NCI-H774 (cell line): Measurements from ENCODE around the gene TRAPPC11.

Experiments
- DNase-seq: peaks from one replicate; lab custom pipeline; 2025; lab: John Stamatoyannopoulos, UW

The TRAPPC11 gene

DNA sequence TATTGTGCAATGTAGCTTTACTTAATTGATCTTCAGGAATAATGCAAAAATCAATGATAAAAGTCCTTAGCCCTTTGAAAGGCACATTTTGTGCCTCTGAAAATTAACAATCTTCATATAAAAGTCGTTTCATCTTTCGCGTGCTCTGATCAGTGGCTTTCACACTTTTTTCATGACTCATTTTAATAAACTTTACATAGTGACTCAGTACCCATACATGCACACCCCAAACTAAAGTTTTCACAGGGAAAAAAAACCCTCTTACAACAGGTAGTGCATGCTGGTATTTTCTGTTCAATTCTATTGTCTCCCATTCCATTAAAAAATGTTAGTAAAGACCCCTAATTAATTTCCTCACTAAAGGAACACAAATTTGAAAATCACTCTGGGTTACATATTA, 21.6 kb upstream of the TRAPPC11 start:
- DNase-seq: no peak

GRCh38 chr4:183638436-183638835, 20.7 kb upstream of the TRAPPC11 start:
- no peak for DNase-seq

- DNase-seq: no peak
Measured at GRCh38 chr4:183639291-183639690, 19.8 kb upstream of the TRAPPC11 start.

DNA sequence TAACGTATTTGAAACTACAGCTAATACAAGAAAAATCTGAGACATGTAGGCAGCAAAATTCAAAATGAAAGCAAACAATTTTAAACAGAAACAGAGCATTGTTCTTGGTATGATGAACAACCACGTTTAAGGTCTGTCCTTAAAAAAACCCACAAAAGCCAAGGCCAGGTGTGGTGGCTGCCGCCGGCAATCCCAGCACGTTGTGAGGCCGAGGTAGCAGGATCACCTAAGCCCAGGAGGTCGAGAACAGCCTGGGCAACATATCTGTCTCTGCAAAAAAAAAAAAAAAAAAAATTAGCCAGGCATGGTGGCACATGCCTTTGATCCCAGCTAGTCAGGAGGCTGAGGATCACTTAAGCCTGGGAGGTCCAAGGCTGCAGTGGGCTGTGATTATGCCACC, 13.8 kb upstream of the TRAPPC11 start:
- no peak for DNase-seq

DNA sequence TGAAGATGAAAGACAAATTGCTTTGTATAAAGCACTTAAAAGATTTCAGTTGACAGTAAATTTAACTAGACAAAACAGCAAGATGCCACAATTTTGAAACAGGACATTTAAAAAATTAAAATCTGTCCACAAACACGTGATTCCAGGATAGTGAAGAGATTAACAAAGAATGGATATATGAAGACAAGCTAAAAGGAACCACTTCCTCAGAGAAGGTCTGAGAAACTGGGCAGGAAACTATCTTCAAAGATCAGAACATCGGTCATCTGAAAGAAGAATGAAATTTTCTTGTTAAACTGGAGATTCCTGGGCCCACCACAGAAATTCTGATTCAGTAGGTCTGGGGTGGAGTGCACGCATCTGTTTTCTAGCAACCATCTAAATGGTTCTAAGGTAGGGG, 1.5 kb upstream of the TRAPPC11 start:
- DNase-seq: no peak

- no peak for DNase-seq
Measured at GRCh38 chr4:183658362-183659028, 598 bp upstream of the TRAPPC11 start.

DNA sequence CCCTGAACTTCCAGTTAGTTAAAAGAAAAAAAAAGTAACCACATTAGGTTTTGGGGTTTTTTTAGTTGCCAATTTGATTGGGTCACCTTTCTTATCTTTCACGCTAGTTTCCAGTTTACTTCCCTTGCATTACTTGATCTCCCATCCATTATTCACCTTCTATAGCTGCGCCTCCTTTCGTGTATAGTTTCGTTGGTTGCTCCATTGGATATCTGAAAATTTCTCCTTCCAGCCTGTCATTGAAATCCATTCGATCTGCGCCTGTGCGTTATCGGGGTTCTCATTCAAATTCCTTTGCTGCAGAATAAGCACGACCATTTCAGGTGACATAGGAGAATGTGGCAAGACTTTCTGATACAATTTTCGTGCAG, 764 bp downstream of the TRAPPC11 start:
- no peak for DNase-seq

DNA sequence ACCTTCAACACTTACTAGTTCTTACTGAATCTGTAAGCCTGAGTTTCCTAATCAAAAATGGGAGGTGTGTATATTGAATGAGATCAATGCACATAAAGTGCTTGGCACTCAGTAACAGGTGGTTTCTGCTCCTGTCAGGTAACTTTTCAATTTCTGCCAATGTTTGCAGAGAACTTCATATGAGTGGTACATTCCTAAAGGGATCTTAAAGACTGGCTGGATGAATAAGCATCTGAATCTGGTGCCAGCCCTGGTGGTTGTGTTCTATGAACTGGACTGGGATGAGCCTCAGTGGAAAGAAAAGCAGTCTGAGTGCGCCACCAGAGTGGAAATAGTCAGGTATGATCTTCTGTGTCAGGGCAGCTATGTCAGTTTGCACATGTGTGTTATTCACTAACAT, 7.0 kb downstream of the TRAPPC11 start:
- no peak for DNase-seq

DNA sequence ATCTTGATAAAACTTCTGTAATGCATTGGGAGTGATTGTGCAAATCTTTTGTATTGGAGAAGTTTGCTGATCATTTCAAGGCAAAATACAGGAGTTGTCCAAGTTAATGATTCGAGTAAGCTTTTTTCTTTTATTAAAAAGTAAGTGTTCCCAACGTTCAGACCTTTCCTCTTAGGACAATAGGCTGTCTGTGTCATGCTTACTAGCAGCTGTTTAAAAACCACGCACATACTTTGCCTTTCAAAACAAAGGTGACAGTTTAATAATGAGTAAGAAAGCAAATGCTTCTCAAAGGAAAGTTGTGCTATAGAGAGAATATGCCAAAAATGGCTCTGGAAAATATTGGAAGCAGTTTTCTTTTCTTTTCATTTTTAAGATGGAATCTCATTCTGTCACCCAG, 11.2 kb downstream of the TRAPPC11 start:
- DNase-seq: no peak

DNA sequence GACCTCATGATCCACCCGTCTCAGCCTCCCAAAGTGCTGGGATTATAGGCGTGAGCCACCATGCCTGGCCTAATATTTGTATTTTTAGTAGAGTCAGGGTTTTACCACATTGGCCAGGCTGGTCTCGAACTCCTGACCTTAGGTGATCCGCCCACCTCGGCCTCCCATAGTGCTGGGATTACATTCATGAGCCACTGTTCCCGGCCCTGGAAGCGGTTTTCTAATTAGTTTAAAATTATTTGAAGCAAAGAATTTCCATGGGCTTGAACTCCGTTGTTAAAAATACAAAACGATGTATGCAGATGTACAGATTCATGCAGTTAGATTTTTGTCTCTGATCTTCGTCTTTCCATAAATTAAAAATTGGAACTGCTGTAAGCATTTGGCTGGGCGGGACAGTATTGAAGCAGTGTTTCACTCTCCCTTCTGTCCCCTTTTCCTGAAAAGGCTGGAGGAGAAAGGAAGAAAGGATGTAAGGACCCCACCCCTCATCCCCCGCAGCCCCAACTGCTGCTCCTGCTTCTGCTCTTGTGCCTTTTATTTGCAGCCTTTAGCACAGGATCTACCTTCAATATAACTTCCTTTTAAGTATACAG, 12.0 kb downstream of the TRAPPC11 start:
- DNase-seq: no peak

GRCh38 chr4:183674153-183674552, 15.1 kb downstream of the TRAPPC11 start:
- no peak for DNase-seq

- DNase-seq: no peak
Measured at GRCh38 chr4:183675625-183676024, 16.5 kb downstream of the TRAPPC11 start.

DNA sequence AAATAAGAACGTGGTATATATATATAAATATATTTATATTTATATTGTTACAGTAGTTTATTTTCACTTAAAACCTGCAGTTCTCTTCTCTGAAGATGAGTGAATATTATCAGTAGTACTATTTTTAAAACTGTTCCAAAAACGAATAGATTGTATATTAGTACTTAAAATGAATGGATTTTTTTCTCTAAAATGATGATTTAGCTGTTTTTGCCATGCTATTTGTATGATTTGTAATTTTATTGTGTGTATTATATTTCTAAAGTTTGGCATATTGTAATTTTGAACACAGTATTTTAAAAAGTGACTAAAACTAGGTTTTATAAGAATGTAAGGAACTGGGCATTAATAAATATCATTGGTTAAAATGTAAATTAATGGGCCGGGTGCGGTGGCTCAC, 22.0 kb downstream of the TRAPPC11 start:
- DNase-seq: no peak

GRCh38 chr4:183686461-183686860, 27.4 kb downstream of the TRAPPC11 start:
- DNase-seq: no peak

GRCh38 chr4:183688216-183688615, 29.1 kb downstream of the TRAPPC11 start:
- no peak for DNase-seq

- no peak for DNase-seq
Measured at GRCh38 chr4:183691006-183691405, 31.9 kb downstream of the TRAPPC11 start.

DNA sequence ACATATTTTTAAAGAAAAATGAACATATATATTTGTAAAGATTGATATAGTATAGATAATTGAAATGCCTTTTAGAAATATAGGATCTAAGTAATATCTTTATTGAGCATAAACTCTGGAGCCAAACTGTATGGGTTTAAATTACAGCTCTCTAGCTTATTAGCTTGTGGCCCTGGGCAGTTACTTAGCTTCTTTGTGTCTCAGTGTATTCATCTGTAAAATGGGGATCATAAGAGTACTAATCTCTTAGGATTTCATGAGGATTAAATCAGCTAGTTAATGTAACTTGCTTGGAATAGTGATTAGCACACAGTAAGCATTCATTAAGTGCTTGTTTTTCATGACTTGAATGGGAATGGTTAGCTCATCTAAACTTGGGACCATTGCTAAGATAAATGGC, 32.8 kb downstream of the TRAPPC11 start:
- DNase-seq: no peak

GRCh38 chr4:183698909-183699308, 39.8 kb downstream of the TRAPPC11 start:
- no peak for DNase-seq

GRCh38 chr4:183700407-183700806, 41.3 kb downstream of the TRAPPC11 start:
- DNase-seq: no peak

DNA sequence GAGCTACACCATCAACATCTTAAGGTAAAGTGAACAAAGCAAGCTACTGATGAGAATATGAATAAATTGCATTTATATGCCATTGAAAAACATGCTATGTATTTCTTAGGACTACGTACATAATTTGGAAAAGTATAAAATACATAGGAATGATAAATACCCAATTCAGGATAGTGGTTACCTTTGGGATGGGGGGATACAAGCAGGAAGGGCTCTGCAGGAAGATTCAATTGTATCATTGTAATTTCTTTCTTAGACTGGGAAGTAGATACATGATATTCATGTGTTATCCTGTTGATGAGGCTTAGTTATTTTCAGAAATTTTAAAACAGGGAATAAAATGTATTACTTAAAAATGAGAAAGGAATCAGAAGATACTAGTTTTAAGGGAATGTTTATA, 43.4 kb downstream of the TRAPPC11 start:
- DNase-seq: no peak

- DNase-seq: no peak
Measured at GRCh38 chr4:183714626-183715025, 55.5 kb downstream of the TRAPPC11 start.

DNA sequence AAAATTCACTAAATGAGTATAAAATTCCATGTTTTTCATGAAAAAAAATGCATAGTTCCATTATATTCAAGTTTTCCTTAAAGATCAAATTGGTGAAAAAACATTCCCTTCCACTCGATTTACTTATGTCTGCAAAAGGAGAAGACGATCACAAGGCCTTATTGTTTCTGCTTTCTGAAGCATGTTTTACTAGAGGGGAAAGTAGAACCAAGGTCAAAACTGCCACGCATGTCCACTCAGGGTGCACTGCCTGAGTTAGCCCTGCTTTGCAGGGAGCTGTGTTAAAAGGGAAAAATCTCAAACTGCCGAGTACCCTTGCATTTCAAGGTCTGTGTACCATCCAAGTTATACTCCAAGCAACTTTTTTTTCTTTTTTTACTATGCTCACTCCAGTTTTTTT, 57.2 kb downstream of the TRAPPC11 start:
- no peak for DNase-seq

- no peak for DNase-seq
Measured at GRCh38 chr4:183718876-183719275, 59.8 kb downstream of the TRAPPC11 start.
